Metanephros (tissue), 1 donor: Measurements from ENCODE around the gene IRX5. TPM values are rescaled to one million over a fixed set of nuclear protein-coding genes. Genes with fewer than 3 reads are reported as not detected.

Experiments
- total RNA-seq: library from RNA; depleted of rRNA; stranded (reverse); fragments of >200 nt; gene quantifications from one replicate; pipeline ENCODE4 v1.2.3, GENCODE V29; 2014

The IRX5 gene
- total RNA-seq, result 11.7 TPM

GRCh38 chr16:54930005-54930868 lies at the start of gene IRX5:
Gene IRX5, plus strand, starts transcription at chr16:54930865. Its CDS starts 334 bp downstream, at chr16:54931199.

